ENCODE results near the gene PSMB9. TPM values are rescaled to one million over a fixed set of nuclear protein-coding genes. Genes with fewer than 3 reads are reported as not detected.

The PSMB9 gene
- total RNA-seq, 3 donors from 2014 or later (not counting 1 experiment from before 2014, with no cell fraction given) = 112 to 190 (median 182) TPM

DNA sequence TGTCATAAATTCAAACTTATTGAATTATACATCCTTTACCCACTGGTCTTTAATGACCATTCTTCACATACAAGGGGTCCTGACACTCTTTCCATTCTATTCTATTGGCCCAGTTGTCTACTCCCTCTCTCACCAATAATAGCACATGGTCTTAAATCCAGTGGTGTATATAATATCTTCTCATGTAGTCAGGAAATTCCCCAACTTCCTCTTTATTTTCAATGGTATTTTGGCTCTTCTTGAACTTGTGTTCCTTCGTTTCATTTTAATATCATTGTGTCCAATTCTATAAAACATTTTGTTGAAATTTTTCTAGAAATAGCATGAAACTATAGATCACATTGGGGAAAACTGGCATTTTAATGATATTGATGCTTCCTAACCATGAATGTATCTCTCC lies 36.8 kb downstream of the PSMB9 start:
- H3K36me3 ChIP-seq (ENCODE audit: control insufficient read depth, insufficient read depth, low read length) = no peaks in the 10 kb centered on the region
- DNase-seq (no peak), ATAC-seq (no peak)
- no peak overlapping the region for H3K4me3 ChIP-seq (ENCODE audit: low read length)
- Mint-ChIP-seq H3K4me3 (no peak overlapping the region), H3K9me3 (no peaks in the 10 kb centered on the region), H3K36me3 (no peaks in the 10 kb centered on the region), H3K4me1 (peaks cover 24 to 26% of the 10 kb centered on the region in 2 donors), H3K27ac (no peak overlapping the region), H3K27me3 (ENCODE audit: low read depth in 2 of 2) (no peaks in the 10 kb centered on the region)
- TF ChIP-seq CTCF (IDR thresholded peaks at IDR 0.05) = no peak
- intact Hi-C loops (cut with micrococcal nuclease) = loop anchor here (5.0 kb wide), 1 partner anchor 51 kb away; the partner anchor contains the start of gene HLA-DMB
- peaks cover 16% of the 10 kb centered on the region for H3K4me1 ChIP-seq (ENCODE audit: control insufficient read depth, insufficient read depth, low read length)
- no peaks in the 10 kb centered on the region for H3K27me3 ChIP-seq (ENCODE audit: control insufficient read depth, insufficient read depth, low read length)
- no peak overlapping the region for H3K27ac ChIP-seq (ENCODE audit: low read length)
- no CpG with 5 or more reads among the region's 1 CpG for WGBS (ENCODE audit: insufficient coverage)
- no peaks in the 10 kb centered on the region for H3K9me3 ChIP-seq (ENCODE audit: control insufficient read depth, insufficient read depth, low read length)

GRCh38 chr6:32894085-32895005 lies 40.4 kb downstream of the PSMB9 start:
- ATAC-seq (peak; percentile 97 to 99 (median 98)), DNase-seq (peak; percentile 94 to 97)
- peak overlapping the region; percentile 88 for H3K4me3 ChIP-seq (ENCODE audit: low read length)
- Mint-ChIP-seq H3K4me1 (peaks cover 42 to 47% of the 10 kb centered on the region in 2 donors), H3K27me3 (ENCODE audit: low read depth in 2 of 2) (no peaks in the 10 kb centered on the region), H3K9me3 (no peaks in the 10 kb centered on the region), H3K4me3 (peak overlapping the region; percentile 98), H3K27ac (peak overlapping the region; percentile 91 to 97), H3K36me3 (no peaks in the 10 kb centered on the region)
- peak overlapping the region; percentile 95 for H3K27ac ChIP-seq (ENCODE audit: low read length)
- H3K27me3 ChIP-seq (ENCODE audit: control insufficient read depth, insufficient read depth, low read length) = no peaks in the 10 kb centered on the region
- WGBS (ENCODE audit: insufficient coverage) = under 1% methylated on average over 61 of the region's 61 CpGs
- no peaks in the 10 kb centered on the region for H3K36me3 ChIP-seq (ENCODE audit: control insufficient read depth, insufficient read depth, low read length)
- no peaks in the 10 kb centered on the region for H3K9me3 ChIP-seq (ENCODE audit: control insufficient read depth, insufficient read depth, low read length)
- intact Hi-C loops (cut with micrococcal nuclease) = loop anchor here (2.0 to 5.0 kb wide), 2 partner anchors 48 to 78 kb away; partner anchors contain the start of gene HLA-DMB
- TF ChIP-seq CTCF (IDR thresholded peaks at IDR 0.05) = no peak
- H3K4me1 ChIP-seq (ENCODE audit: control insufficient read depth, insufficient read depth, low read length) = peaks cover 26% of the 10 kb centered on the region

DNA sequence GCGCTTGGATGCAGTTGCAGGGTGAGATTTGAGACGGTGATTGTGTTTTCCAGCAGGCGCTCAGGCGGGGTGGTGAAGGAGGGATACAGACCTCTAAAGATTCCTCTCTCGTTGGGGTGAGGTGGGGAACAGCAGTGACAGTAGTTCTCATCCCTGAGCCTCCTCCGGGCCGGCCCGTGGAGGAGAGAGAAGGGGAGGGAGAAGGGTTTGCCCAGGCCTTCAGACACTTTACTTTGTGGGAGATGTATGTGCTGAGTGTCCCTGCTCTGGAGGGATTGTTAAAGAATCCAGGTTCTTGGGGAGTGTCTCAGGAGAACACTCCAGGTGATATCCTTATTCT lies 41.0 kb downstream of the PSMB9 start:
- Mint-ChIP-seq H3K4me1 (peaks cover 42 to 47% of the 10 kb centered on the region in 2 donors), H3K36me3 (no peaks in the 10 kb centered on the region), H3K9me3 (no peaks in the 10 kb centered on the region), H3K27me3 (ENCODE audit: low read depth in 2 of 2) (no peaks in the 10 kb centered on the region), H3K4me3 (peak overlapping the region; percentile 98), H3K27ac (peak overlapping the region; percentile 91 to 97)
- intact Hi-C loops (cut with micrococcal nuclease) = loop anchor here (2.0 kb wide), 1 partner anchor 78 kb away; no protein-coding TSS in a partner anchor
- Histone ChIP-seq H3K36me3 (ENCODE audit: control insufficient read depth, insufficient read depth, low read length) (no peaks in the 10 kb centered on the region), H3K4me1 (ENCODE audit: control insufficient read depth, insufficient read depth, low read length) (peaks cover 26% of the 10 kb centered on the region), H3K27me3 (ENCODE audit: control insufficient read depth, insufficient read depth, low read length) (no peaks in the 10 kb centered on the region), H3K27ac (ENCODE audit: low read length) (peak overlapping the region; percentile 95), H3K4me3 (ENCODE audit: low read length) (peak overlapping the region; percentile 88), H3K9me3 (ENCODE audit: control insufficient read depth, insufficient read depth, low read length) (no peaks in the 10 kb centered on the region)
- WGBS (ENCODE audit: insufficient coverage) = 0% methylated on average over 8 of the region's 8 CpGs
- ATAC-seq (peak; percentile 11 to 31 (median 23)), DNase-seq (no peak)
- TF ChIP-seq CTCF (IDR thresholded peaks at IDR 0.05) = no peak

Data from natural killer cell (primary cell).